ENCODE data around the gene EMP2. TPM values are rescaled to one million over a fixed set of nuclear protein-coding genes. Genes with fewer than 3 reads are reported as not detected.

EMP2 gene
- total RNA-seq, 2 donors from 2014 or later: not detected

GRCh38 chr16:10601444-10602408, 21.3 kb upstream of the EMP2 start:
- Mint-ChIP-seq H3K27ac (no peak overlapping the region), H3K4me3 (no peak overlapping the region)
- ATAC-seq: no peak

GRCh38 chr16:10600782-10601443, 20.5 kb upstream of the EMP2 start:
- Mint-ChIP-seq H3K36me3 (ENCODE audit: low read depth) (peaks cover 4% of the 10 kb centered on the region), H3K4me1 (peaks cover 2% of the 10 kb centered on the region), H3K4me3 (no peak overlapping the region), H3K27ac (no peak overlapping the region), H3K27me3 (peaks cover 37% of the 10 kb centered on the region)
- ATAC-seq (no peak), DNase-seq (no peak)
- H3K9me3 ChIP-seq (ENCODE audit: control insufficient read depth, low read length, poor library complexity, severe bottlenecking): no peaks in the 10 kb centered on the region

More at GRCh38 chr16:10601444-10602408, 21.3 kb upstream of the EMP2 start:
- no peaks in the 10 kb centered on the region for H3K9me3 ChIP-seq (ENCODE audit: control insufficient read depth, low read length, poor library complexity, severe bottlenecking)
- Mint-ChIP-seq H3K4me1 (peaks cover 4% of the 10 kb centered on the region), H3K36me3 (ENCODE audit: low read depth) (peaks cover 4% of the 10 kb centered on the region), H3K27me3 (peaks cover 38% of the 10 kb centered on the region)
- no peak for DNase-seq

GRCh38 chr16:10599626-10600025, 19.2 kb upstream of the EMP2 start:
- ATAC-seq (peak; percentile 23), DNase-seq (no peak)
- Mint-ChIP-seq H3K4me1 (peaks cover 2% of the 10 kb centered on the region), H3K27me3 (peaks cover 43% of the 10 kb centered on the region), H3K4me3 (no peak overlapping the region), H3K36me3 (ENCODE audit: low read depth) (peaks cover 4% of the 10 kb centered on the region), H3K27ac (no peak overlapping the region)
- no peaks in the 10 kb centered on the region for H3K9me3 ChIP-seq (ENCODE audit: control insufficient read depth, low read length, poor library complexity, severe bottlenecking)

GRCh38 chr16:10598157-10598556, 17.8 kb upstream of the EMP2 start:
- Mint-ChIP-seq H3K27me3 (peaks cover 39% of the 10 kb centered on the region), H3K4me1 (peaks cover 2% of the 10 kb centered on the region), H3K36me3 (ENCODE audit: low read depth) (peaks cover 4% of the 10 kb centered on the region), H3K27ac (no peak overlapping the region), H3K4me3 (no peak overlapping the region)
- H3K9me3 ChIP-seq (ENCODE audit: control insufficient read depth, low read length, poor library complexity, severe bottlenecking): no peaks in the 10 kb centered on the region
- DNase-seq: no peak
- no peak for ATAC-seq

DNA sequence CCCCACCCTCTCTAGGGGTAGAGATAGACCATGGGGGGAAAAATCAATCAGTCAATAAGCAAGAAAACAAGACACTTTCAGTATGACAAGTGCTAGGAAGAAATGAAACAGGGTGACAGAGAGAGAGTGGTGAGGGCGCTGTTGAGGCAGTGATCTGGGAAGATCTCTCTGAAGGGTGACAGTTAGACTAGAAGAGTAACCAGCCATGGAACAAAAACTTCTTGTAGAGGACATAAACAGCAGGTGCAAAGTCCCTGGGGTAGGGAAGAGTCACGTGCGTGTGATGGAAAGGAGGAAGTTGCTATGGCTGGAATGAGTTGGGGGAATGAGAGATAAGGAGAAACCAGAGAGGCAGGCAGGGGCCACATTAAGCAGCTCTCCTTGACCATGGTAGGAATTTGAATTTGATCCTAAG, 16.8 kb upstream of the EMP2 start:
- no peak overlapping the region for H3K4me3 Mint-ChIP-seq
- peaks cover 30% of the 10 kb centered on the region for H3K27me3 Mint-ChIP-seq
- ATAC-seq: no peak
- DNase-seq: no peak
- peaks cover 2% of the 10 kb centered on the region for H3K4me1 Mint-ChIP-seq
- H3K27ac Mint-ChIP-seq: no peak overlapping the region
- H3K9me3 ChIP-seq (ENCODE audit: control insufficient read depth, low read length, poor library complexity, severe bottlenecking): no peaks in the 10 kb centered on the region
- peaks cover 4% of the 10 kb centered on the region for H3K36me3 Mint-ChIP-seq (ENCODE audit: low read depth)

- Mint-ChIP-seq H3K27me3 (peaks cover 24% of the 10 kb centered on the region), H3K4me1 (peaks cover 2% of the 10 kb centered on the region), H3K36me3 (ENCODE audit: low read depth) (peaks cover 4% of the 10 kb centered on the region), H3K4me3 (peak overlapping the region; percentile 9), H3K27ac (no peak overlapping the region)
- no peaks in the 10 kb centered on the region for H3K9me3 ChIP-seq (ENCODE audit: control insufficient read depth, low read length, poor library complexity, severe bottlenecking)
- ATAC-seq (no peak), DNase-seq (no peak)
Observed at GRCh38 chr16:10594312-10594950, 14.0 kb upstream of the EMP2 start.

- Mint-ChIP-seq H3K27me3 (peaks cover 42% of the 10 kb centered on the region), H3K27ac (no peak overlapping the region), H3K36me3 (ENCODE audit: low read depth) (peaks cover 8% of the 10 kb centered on the region), H3K4me1 (peaks cover 2% of the 10 kb centered on the region), H3K4me3 (no peak overlapping the region)
- H3K9me3 ChIP-seq (ENCODE audit: control insufficient read depth, low read length, poor library complexity, severe bottlenecking): no peaks in the 10 kb centered on the region
- no peak for DNase-seq
- no peak for ATAC-seq
Observed at GRCh38 chr16:10592611-10593010, 12.2 kb upstream of the EMP2 start.

DNA sequence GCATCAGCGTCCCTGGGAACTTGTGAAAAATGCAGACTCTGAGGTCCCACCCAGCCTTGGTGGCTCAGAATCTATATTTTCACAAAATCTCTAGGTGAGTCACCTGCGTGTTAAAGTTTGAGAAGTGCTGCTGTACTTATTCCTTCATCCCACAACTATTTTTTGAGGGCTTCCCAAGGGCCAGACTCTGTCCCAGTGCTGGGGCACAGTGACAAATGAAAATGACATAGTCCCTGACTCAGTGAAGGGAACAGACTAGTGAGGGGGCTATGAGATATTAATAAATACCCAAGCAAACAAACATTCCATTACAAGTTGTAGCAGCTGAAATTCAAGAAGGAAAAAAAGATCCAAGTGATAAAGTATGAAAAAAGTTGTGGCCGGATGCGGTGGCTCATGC, 9.9 kb upstream of the EMP2 start:
- H3K4me1 Mint-ChIP-seq: no peaks in the 10 kb centered on the region
- ATAC-seq: no peak
- no peak overlapping the region for H3K27ac Mint-ChIP-seq
- no peak for DNase-seq
- peaks cover 4% of the 10 kb centered on the region for H3K36me3 Mint-ChIP-seq (ENCODE audit: low read depth)
- H3K9me3 ChIP-seq (ENCODE audit: control insufficient read depth, low read length, poor library complexity, severe bottlenecking): no peaks in the 10 kb centered on the region
- peaks cover 44% of the 10 kb centered on the region for H3K27me3 Mint-ChIP-seq
- H3K4me3 Mint-ChIP-seq: no peak overlapping the region

GRCh38 chr16:10589109-10589508, 8.7 kb upstream of the EMP2 start:
- ATAC-seq (no peak), DNase-seq (no peak)
- peaks cover 49% of the 10 kb centered on the region for H3K27me3 Mint-ChIP-seq
- peaks cover 4% of the 10 kb centered on the region for H3K36me3 Mint-ChIP-seq (ENCODE audit: low read depth)
- H3K9me3 ChIP-seq (ENCODE audit: control insufficient read depth, low read length, poor library complexity, severe bottlenecking): no peaks in the 10 kb centered on the region
- H3K4me3 Mint-ChIP-seq: no peak overlapping the region
- no peak overlapping the region for H3K27ac Mint-ChIP-seq
- no peaks in the 10 kb centered on the region for H3K4me1 Mint-ChIP-seq

DNA sequence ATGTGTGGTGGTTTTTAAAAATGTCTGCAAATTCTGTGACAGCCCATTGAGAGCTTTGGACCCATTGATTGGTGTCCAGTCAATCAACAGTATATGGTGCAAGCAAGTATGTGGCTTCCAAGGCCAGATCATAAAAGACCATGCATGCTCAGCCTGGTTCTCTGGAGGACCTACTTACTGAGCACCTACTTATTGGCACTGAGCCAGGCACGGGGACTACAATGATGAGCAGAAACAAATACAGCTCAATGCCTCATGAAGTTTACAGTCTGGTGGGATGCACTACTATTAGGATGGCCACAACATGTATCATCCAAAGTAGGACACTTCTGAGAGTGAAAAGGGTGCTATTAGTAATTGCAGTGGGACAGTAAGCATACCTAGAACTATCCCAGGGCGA, 7.2 kb upstream of the EMP2 start:
- no peaks in the 10 kb centered on the region for H3K9me3 ChIP-seq (ENCODE audit: control insufficient read depth, low read length, poor library complexity, severe bottlenecking)
- Mint-ChIP-seq H3K4me3 (no peak overlapping the region), H3K27ac (no peak overlapping the region), H3K4me1 (no peaks in the 10 kb centered on the region), H3K27me3 (peaks cover 63% of the 10 kb centered on the region), H3K36me3 (ENCODE audit: low read depth) (peaks cover 4% of the 10 kb centered on the region)
- ATAC-seq (no peak), DNase-seq (no peak)

- H3K27me3 Mint-ChIP-seq: peaks cover 83% of the 10 kb centered on the region
- H3K36me3 Mint-ChIP-seq (ENCODE audit: low read depth): peaks cover 6% of the 10 kb centered on the region
- no peaks in the 10 kb centered on the region for H3K4me1 Mint-ChIP-seq
- DNase-seq (no peak), ATAC-seq (no peak)
- no peak overlapping the region for H3K27ac Mint-ChIP-seq
- H3K4me3 Mint-ChIP-seq: no peak overlapping the region
- no peaks in the 10 kb centered on the region for H3K9me3 ChIP-seq (ENCODE audit: control insufficient read depth, low read length, poor library complexity, severe bottlenecking)
Observed at GRCh38 chr16:10584981-10585438, 4.6 kb upstream of the EMP2 start.

DNA sequence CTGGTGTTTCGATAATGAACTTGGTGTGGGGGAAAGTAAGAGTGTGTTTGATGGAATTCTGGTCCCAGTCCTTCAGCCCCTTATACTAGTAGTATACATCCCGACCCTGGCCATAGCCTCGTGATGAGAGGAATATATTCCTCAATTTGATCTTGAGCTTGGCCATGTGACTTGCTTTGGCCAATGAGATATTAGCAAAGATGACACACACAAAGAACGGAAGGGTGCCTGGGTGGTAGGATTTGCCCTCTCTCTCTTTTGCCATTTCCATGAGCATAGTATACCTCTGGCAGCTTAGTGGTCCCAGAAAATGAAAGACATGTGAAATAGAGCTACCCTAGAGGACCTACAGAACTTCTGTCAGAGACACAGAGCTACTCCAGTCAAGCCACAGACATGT, 2.9 kb upstream of the EMP2 start:
- Mint-ChIP-seq H3K36me3 (ENCODE audit: low read depth) (peaks cover 6% of the 10 kb centered on the region), H3K27me3 (peaks cover 83% of the 10 kb centered on the region), H3K4me3 (no peak overlapping the region), H3K27ac (no peak overlapping the region), H3K4me1 (no peaks in the 10 kb centered on the region)
- DNase-seq (no peak), ATAC-seq (no peak)
- no peaks in the 10 kb centered on the region for H3K9me3 ChIP-seq (ENCODE audit: control insufficient read depth, low read length, poor library complexity, severe bottlenecking)

DNA sequence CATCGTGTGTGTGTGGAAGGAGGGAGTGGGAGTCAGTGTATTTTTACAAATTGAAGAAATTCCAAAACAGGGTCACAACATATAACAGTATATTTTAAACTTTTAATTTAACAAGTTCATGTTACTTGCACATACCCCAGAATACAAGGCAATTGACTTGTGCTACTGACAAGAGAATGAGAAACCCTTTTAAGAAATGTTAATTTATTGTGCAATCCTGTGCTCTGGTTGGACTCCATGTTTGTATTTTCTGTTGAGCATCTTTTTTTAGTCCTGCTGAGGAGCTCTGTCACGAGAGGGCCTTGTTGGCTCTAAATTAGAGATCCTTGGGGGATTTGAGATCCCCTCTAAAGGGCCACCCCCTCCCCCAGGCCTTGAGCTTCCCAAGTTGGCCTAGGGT, 1.1 kb upstream of the EMP2 start:
- ATAC-seq: no peak

More for the DNA sequence above, 1.1 kb upstream of the EMP2 start:
- no peaks in the 10 kb centered on the region for H3K9me3 ChIP-seq (ENCODE audit: control insufficient read depth, low read length, poor library complexity, severe bottlenecking)
- Mint-ChIP-seq H3K27me3 (peaks cover 81% of the 10 kb centered on the region), H3K4me1 (no peaks in the 10 kb centered on the region), H3K27ac (no peak overlapping the region), H3K4me3 (no peak overlapping the region), H3K36me3 (ENCODE audit: low read depth) (peaks cover 2% of the 10 kb centered on the region)
- no peak for DNase-seq

All from T-helper 17 cell (primary cell).